MM.1S (cell line): ENCODE measurements around the gene EVI5L.

ENCODE experiments used
- DNase-seq: peaks from one replicate; pipeline ENCODE4 v3.0.0-alpha.2; 2015
- H2AFZ ChIP-seq: fragments of 300-600 bp; sonication (generic); 2 replicates; pipeline ENCODE4 v1.6.0; 2016; ENCODE audit warnings: antibody characterized with exemption, low read length
- H3F3A ChIP-seq: fragments of 300-600 bp; sonication (generic); 2 replicates; pipeline ENCODE4 v1.6.1; 2016; ENCODE audit warnings: mild to moderate bottlenecking, antibody characterized with exemption, low read length, moderate library complexity, mixed read lengths; ENCODE audit not compliant: insufficient read depth
- H3K27ac ChIP-seq: fragments of 300-600 bp; sonication (generic); 2 replicates; pipeline ENCODE4 v1.5.1; 2016; ENCODE audit warnings: mild to moderate bottlenecking, low read length
- H3K27me3 ChIP-seq: fragments of 300-600 bp; sonication (generic); replicated peaks from 2 replicates; pipeline ENCODE4 v1.6.0; 2016; ENCODE audit warnings: low read length; ENCODE audit not compliant: insufficient read depth
- H3K36me3 ChIP-seq: fragments of 300-600 bp; sonication (generic); replicated peaks from 2 replicates; pipeline ENCODE4 v1.6.1; 2016; ENCODE audit warnings: mild to moderate bottlenecking, low read length, mixed read lengths; ENCODE audit not compliant: insufficient read depth
- H3K4me1 ChIP-seq: fragments of 300-600 bp; sonication (generic); 2 replicates; pipeline ENCODE4 v1.6.1; 2016; ENCODE audit warnings: low read length, mixed read lengths
- H3K4me2 ChIP-seq: fragments of 300-600 bp; sonication (generic); 2 replicates; pipeline ENCODE4 v1.6.0; 2016; ENCODE audit warnings: low read depth, low read length
- H3K4me3 ChIP-seq: fragments of 300-600 bp; sonication (generic); 2 replicates; pipeline ENCODE4 v1.5.1; 2016; ENCODE audit warnings: low read length, mixed read lengths
- H3K79me2 ChIP-seq: fragments of 300-600 bp; sonication (generic); 2 replicates; pipeline ENCODE4 v1.6.1; 2016; ENCODE audit warnings: mixed run types, low read length, mixed read lengths
- H3K9ac ChIP-seq: fragments of 300-600 bp; sonication (generic); 2 replicates; pipeline ENCODE4 v1.6.1; 2016; ENCODE audit warnings: low read length, mixed read lengths
- H3K9me2 ChIP-seq: fragments of 300-600 bp; sonication (generic); replicated peaks from 2 replicates; pipeline ENCODE4 v1.6.1; 2016; ENCODE audit warnings: mild to moderate bottlenecking, low read length, mixed read lengths; ENCODE audit not compliant: insufficient read depth
- H3K9me3 ChIP-seq: fragments of 300-600 bp; sonication (generic); replicated peaks from 2 replicates; pipeline ENCODE4 v1.6.1; 2016; ENCODE audit warnings: mild to moderate bottlenecking, low read length, mixed read lengths; ENCODE audit not compliant: insufficient read depth
- H4K20me1 ChIP-seq: fragments of 300-600 bp; sonication (generic); 2 replicates; pipeline ENCODE4 v1.6.1; 2016; ENCODE audit warnings: mild to moderate bottlenecking, low read length, moderate library complexity, mixed read lengths; ENCODE audit not compliant: insufficient read depth
- EZH2 ChIP-seq: fragments of 300-600 bp; sonication (generic); optimal IDR thresholded peaks from 2 replicates; pipeline ENCODE3; 2017; ENCODE audit warnings: low read depth, mild to moderate bottlenecking, antibody characterized with exemption, low read length, mixed read lengths
- EZH2phosphoT487 ChIP-seq: fragments of 300-600 bp; sonication (generic); IDR thresholded peaks from 2 replicates; pipeline ENCODE4 v1.6.1; 2018; ENCODE audit warnings: antibody characterized with exemption, low read length
- TF ChIP-seq, protein P1 (sequence below): fragments of 300-600 bp; sonication (generic); IDR thresholded peaks from 2 replicates; pipeline ENCODE4 v1.5.1; 2016; ENCODE audit warnings: antibody characterized with exemption, low read length, mixed read lengths

EVI5L gene

GRCh38 chr19:7912144-7912696 is 82.2 kb downstream of the EVI5L start:
- H3K9me2 ChIP-seq, result no peaks in the 10 kb centered on the region
- no peak overlapping the region for H3K27ac ChIP-seq
- no peak overlapping the region for H3K4me3 ChIP-seq
- DNase-seq, result no peak
- H3K4me1 ChIP-seq, result peaks cover 4% of the 10 kb centered on the region; the same call in 1 of the 2 replicates
- peaks cover 18% of the 10 kb centered on the region for H3K27me3 ChIP-seq
- no peaks in the 10 kb centered on the region for H3K9me3 ChIP-seq
- no peak overlapping the region for H2AFZ ChIP-seq
- H3K36me3 ChIP-seq, result no peaks in the 10 kb centered on the region; the same call in 1 of the 2 replicates
- TF ChIP-seq EZH2, result no peak
- TF ChIP-seq EZH2phosphoT487, result no peak
- TF ChIP-seq, protein P1, sequence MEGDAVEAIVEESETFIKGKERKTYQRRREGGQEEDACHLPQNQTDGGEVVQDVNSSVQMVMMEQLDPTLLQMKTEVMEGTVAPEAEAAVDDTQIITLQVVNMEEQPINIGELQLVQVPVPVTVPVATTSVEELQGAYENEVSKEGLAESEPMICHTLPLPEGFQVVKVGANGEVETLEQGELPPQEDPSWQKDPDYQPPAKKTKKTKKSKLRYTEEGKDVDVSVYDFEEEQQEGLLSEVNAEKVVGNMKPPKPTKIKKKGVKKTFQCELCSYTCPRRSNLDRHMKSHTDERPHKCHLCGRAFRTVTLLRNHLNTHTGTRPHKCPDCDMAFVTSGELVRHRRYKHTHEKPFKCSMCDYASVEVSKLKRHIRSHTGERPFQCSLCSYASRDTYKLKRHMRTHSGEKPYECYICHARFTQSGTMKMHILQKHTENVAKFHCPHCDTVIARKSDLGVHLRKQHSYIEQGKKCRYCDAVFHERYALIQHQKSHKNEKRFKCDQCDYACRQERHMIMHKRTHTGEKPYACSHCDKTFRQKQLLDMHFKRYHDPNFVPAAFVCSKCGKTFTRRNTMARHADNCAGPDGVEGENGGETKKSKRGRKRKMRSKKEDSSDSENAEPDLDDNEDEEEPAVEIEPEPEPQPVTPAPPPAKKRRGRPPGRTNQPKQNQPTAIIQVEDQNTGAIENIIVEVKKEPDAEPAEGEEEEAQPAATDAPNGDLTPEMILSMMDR, result no peak
- peaks cover 23% of the 10 kb centered on the region for H3K79me2 ChIP-seq
- H3K9ac ChIP-seq, result no peak overlapping the region
- H3F3A ChIP-seq, result 0 out of 2 replicates have a peak, but pooled peaks cover 7% of the 10 kb centered on the region
- peaks cover 10% of the 10 kb centered on the region for H4K20me1 ChIP-seq
- H3K4me2 ChIP-seq, result no peak overlapping the region

- no peaks in the 10 kb centered on the region for H3K9me3 ChIP-seq
- H3K4me3 ChIP-seq, result no peak overlapping the region
- peaks cover 6% of the 10 kb centered on the region; the same call in 1 of the 2 replicates for H4K20me1 ChIP-seq
- no peak for DNase-seq
- no peak overlapping the region for H3K9ac ChIP-seq
- H3K27me3 ChIP-seq, result peaks cover 25% of the 10 kb centered on the region
- no peak overlapping the region for H2AFZ ChIP-seq
- no peaks in the 10 kb centered on the region for H3K9me2 ChIP-seq
- no peaks in the 10 kb centered on the region; the same call in 1 of the 2 replicates for H3K36me3 ChIP-seq
- peaks cover 7% of the 10 kb centered on the region; the same call in 1 of the 2 replicates for H3K4me1 ChIP-seq
- no peak overlapping the region for H3K27ac ChIP-seq
- TF ChIP-seq, protein P1, result no peak
- no peak for TF ChIP-seq EZH2phosphoT487
- no peak for TF ChIP-seq EZH2
- 0 out of 2 replicates have a peak, but pooled peaks cover 7% of the 10 kb centered on the region for H3F3A ChIP-seq
- H3K79me2 ChIP-seq, result peaks cover 16% of the 10 kb centered on the region
- H3K4me2 ChIP-seq, result no peak overlapping the region
These were observed 82.9 kb downstream of the EVI5L start for GRCh38 chr19:7912697-7913564.

GRCh38 chr19:7913652-7914051 is 83.6 kb downstream of the EVI5L start:
- Histone ChIP-seq H3K79me2 (peaks cover 8% of the 10 kb centered on the region), H3K36me3 (no peaks in the 10 kb centered on the region; the same call in 1 of the 2 replicates), H2AFZ (no peak overlapping the region), H3K4me2 (no peak overlapping the region), H3F3A (0 out of 2 replicates have a peak, but pooled peaks cover 7% of the 10 kb centered on the region), H3K27ac (no peak overlapping the region), H3K4me3 (no peak overlapping the region), H3K4me1 (peaks cover 7% of the 10 kb centered on the region; the same call in 1 of the 2 replicates), H3K9me3 (no peaks in the 10 kb centered on the region), H4K20me1 (0 out of 2 replicates have a peak, but pooled peaks cover 6% of the 10 kb centered on the region), H3K27me3 (peaks cover 30% of the 10 kb centered on the region), H3K9ac (no peak overlapping the region), H3K9me2 (no peaks in the 10 kb centered on the region)
- no peak for TF ChIP-seq EZH2phosphoT487
- TF ChIP-seq, protein P1, result no peak
- TF ChIP-seq EZH2, result no peak
- no peak for DNase-seq
